Brain pericyte (primary cell): ENCODE measurements around the gene ACAP1.
"Not testable (repeated sequence)": the region's sequence is repeated elsewhere in the genome, so short reads cannot be mapped to it uniquely, and the experiment has no call there.

Source experiments
- DNase-seq: peaks from one replicate; pipeline ENCODE4 v3.0.0-alpha.2; 2012; ENCODE audit warnings: low read depth, low spot score

Gene ACAP1

DNA sequence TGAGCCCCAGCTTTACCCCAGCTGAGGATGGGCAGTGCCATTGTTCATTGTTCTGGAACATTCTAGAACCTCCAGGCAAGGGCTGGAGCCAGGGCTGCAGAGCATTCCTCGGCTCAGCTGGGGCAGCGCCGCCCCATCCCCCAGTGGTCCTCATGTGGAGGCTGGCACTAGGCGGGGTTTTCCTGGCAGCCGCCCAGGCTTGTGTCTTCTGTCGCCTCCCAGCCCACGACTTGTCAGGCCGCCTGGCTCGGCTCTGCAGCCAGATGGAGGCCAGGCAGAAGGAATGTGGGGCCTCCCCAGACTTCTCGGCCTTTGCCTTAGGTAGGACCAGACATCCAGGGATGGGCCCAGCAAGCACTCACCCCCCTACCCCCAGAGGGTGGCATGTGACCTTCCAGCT lies 18.7 kb downstream of the ACAP1 start, which contains the start of gene TMEM95:
TMEM95 (plus strand) TSS at position 104 of the 400 bp plus-strand sequence; CDS start at position 153, 49 bp downstream.
- DNase-seq = no peak

DNA sequence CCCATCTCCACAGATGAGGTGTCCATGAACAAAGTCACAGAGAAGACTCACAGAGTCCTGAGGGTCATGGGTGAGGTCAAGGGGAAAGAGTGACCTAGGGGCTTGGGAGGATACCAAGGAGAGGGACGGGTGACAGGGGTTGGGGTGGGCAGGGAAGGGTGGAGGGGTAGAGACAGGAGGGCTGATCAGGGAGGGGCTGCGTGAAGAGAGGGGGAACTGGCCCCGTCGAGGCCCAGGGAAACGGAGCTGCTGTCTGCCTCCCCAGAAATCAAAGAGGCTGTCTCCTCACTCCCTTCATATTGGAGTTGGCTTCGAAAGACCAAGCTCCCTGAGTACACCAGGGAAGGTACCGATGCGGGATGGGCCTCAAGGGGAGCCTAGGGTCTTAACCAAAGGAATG lies 19.2 kb downstream of the ACAP1 start:
- no peak for DNase-seq

DNA sequence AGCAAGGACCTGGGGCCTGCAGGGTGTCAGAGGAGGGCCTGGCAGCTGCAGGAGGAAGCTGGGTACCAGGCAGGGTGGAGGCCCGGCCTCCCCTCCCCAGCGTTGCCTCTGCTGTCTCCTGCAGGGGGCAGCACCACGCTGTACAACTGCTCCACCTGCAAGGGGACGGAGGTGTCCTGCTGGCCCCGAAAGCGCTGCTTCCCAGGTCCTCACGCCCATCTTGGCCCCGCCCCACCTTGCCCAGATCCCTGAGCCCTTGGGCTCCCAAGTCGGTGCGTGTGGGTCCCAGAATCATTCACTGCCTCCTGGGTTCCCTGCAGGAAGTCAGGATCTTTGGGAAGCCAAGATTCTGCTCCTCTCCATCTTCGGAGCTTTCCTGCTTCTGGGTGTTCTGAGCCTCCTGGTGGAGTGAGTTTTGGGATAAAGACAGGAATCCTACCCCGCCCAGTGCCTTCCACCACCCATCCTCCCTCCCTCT lies 19.8 kb downstream of the ACAP1 start:
- DNase-seq = no peak

DNA sequence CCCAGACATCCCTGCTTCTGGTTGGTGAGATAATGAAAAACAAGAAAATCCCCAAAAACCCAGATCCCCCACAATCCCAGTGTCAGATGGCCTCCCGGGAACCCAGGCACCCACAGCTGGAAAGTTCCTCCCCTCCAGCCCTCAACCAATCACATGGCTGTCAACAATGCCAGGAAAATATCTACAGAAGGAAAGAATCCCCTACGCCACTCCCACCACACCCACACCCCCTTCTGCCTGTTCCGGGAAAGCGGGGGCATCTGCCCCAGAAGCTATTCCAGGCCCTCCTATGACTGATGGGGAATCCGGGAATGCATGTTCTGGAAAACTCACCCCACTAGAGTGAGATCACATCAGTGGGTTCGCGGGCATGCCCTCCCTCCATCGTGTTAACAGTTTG lies 20.4 kb downstream of the ACAP1 start:
- DNase-seq = no peak

DNA sequence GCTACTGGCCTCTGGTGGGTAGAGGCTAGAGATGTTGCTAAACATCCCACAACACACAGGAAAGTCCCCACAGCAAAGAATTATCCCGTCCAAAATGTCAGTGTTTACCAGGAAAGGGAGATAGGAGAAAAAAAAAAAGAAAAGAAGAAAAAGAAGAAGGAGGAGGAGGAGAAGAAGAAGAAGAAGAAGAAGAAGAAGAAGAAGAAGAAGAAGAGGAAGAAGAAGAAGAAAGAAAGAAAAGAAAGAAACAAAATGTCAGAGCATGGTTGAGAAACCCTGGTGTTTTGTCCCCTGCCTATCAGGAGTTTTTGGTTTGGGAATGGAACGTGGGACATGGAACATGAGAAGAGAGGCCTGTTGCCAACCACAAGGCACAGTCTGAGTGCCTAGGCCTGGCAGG lies 21.1 kb downstream of the ACAP1 start:
- no peak for DNase-seq

DNA sequence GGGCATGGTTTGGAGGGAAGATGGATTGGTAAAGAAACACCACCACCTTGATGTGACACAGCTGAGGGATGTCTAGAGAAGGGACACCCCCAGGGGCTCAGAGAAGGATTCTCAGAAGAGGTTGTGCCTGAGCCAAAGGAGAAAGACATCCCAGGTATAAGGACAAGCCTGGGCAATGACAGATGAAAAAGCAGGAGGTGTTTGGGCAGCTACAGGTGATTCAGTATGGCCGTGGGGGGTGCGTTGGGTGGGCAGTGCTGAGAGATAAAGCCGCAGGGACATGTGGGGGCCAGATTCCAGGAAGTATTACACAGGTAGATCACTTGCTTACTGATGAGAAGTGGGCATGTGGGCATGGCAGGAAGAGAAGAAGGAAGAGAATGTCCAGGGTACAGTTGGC lies 25.6 kb downstream of the ACAP1 start:
- DNase-seq = no peak

DNA sequence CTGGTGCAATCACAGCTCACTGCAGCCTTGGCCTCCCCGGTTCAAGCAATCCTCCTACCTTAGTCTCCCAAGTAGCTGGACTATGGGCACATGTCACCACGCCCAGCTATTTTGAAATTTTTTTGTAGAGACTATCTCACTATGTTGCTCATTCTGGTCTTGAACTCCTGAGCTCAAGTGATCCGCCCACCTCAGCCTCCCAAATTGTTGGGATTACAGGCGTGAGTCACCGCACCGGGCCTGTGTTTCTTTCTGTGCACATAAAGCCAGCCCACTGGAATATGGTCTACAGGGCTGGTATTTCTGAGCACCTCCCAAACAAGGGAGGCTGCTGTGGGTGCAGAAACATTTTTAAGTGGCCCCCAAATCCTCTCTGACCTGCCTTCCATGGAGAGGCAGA lies 27.0 kb downstream of the ACAP1 start:
- no peak for DNase-seq

DNA sequence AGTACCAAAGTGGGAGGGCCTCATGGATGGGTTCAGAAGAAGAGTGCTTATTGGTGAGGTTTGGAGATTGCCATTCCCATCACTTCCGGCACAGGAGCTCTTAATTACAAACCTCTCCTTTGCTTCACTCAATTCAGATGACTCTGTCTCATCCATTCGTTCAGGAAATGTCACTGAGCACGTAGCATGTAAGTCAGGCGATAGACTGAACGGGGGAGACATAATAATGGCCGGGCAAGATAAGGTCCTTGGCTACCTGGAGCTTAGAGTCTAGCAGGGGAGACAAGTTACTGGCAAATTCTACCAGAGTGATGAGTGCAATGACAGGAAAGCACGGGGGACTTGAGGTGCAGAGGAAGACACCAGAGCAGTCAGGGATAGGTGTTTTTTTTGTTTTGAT lies 29.6 kb downstream of the ACAP1 start:
- not testable (repeated sequence) for DNase-seq

DNA sequence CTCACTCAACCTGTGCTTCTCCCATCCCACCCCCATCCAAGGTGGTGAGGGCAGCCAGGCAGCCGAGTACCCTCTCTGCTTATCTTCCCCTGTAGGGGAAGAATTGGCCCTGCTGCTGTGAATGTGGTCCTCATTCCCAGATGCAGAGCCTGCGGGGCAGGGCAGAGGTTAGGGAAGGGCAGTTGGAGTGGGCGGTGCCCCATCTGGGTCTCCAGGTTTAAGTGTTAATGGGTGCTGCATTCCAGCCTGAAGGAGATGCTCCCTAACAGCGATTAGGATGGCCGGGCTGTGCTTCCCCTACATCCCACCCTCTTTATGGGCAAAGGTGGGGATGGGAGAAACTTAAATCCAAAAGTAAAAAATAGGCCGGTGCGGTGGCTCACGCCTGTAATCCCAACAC lies 30.8 kb downstream of the ACAP1 start:
- DNase-seq = no peak

DNA sequence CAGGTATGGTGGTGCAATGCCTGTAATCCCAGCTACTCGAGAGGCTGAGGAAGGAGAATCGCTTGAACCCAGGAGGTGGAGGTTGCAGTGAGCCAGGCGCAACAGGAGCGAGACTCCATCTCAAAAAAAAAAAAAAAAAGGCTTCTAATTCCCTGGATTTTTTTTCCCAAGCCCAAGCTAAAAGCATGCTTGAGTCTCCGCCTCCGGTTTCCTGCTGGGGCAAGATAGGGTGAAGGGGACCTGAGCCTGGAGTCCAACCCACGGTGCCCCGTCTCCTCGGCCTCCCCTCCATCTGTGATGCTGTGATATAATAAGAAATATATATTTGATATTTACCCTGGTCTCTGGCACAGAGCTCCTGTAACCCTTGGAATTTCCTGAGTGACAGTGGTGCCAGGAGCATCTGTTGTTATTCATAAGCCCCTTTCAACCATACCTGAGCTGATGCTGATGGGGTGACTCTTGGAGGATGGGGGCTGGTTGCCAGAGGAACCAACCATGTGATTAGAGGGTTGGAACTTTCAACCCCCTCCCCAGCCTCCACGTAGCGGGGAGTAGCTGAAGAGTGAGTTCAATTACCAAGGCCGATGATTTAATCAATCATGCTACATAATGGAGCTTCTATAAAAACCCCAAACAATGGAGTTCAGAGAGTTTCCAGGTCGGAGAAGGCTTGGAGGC lies 31.7 kb downstream of the ACAP1 start:
- no peak for DNase-seq

DNA sequence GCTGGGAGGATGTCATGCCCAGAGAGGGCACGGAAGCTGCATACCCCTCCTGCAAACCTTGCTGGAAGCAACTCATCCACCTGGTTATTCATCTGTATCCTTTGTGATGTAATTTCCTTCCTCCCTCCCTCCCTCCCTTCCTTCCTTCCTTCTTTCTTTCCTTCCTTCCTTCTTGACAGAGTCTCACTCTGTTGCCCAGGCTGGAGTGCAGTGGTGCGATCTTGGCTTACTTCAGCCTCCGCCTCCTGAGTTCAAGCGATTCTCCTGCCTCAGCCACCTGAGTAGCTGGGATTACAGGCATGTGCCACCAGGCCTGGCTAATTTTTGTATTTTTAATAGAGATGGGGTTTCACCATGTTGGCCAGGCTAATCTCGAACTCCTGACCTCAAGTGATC lies 32.3 kb downstream of the ACAP1 start:
- DNase-seq = not testable (repeated sequence)

DNA sequence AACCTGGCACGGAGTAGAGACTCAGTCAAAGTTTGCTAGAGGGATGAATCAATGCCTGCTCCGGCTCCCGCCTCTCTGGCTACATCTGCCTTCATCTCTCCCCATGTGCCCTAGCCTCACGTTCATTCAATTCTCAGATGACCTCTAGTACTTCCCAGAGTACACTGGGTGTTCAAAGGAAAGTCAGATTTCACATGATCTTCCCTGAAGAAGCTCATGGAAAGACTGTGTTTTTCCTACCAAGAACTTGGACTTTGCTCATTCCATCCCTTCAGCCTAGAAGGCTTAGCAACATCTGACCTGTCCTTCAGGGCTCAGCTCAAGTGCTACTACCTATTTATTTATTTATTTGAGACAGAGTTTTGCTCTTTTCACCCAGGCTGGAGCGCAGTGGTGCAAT lies 33.5 kb downstream of the ACAP1 start:
- no peak for DNase-seq

DNA sequence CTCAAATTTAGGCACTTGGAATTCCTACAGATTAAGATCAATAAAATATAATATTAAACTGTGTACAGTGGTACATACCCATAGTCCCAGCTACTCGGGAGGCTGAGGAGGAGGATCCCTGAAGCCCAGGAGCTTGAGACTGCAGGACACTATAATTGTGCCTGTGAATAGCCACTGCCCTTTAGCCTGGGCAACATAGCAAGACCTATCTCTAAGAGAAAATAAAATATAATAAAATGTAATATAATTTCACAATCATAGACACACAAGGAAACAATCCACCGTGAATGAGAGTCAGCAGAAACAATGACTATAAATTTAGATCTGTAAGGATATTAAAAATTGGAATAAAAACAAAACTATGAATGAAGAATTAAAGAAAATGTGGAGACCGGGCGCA lies 34.5 kb downstream of the ACAP1 start:
- no peak for DNase-seq

DNA sequence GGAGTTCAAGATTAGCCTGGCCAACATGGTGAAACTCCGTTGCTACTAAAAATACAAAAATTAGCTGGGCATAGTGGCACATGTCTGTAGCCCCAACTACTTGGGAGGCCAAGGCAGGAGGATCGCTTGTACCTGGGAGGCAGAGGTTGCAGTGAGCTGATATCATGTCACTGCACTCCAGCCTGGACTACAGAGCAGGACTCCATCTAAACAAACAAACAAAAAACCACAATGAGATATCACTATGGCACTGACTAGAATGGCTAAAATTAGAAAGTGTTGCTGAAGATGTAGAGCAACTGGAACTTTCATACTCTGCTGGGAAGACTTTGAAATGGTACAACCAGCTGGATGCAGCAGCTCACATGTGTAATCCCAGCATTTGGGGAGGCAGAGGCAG lies 38.0 kb downstream of the ACAP1 start:
- no peak for DNase-seq

DNA sequence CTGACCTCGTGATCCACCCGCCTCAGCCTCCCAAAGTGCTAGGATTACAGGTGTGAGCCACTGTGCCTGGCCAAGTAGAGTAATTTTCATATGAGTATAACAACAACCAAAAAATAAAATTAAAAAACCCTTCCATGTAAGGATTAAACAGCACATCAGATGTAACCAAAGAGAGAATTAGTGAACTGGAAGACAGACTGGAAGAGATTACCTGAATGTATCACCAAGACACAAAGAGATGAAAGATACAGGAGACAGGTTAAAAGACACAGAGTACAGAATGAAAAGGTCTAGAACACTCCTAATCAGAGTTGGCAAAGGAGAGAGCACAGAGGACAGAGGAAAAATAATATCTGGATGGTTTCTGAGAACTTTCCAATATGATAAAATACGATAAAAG lies 42.8 kb downstream of the ACAP1 start:
- no peak for DNase-seq

DNA sequence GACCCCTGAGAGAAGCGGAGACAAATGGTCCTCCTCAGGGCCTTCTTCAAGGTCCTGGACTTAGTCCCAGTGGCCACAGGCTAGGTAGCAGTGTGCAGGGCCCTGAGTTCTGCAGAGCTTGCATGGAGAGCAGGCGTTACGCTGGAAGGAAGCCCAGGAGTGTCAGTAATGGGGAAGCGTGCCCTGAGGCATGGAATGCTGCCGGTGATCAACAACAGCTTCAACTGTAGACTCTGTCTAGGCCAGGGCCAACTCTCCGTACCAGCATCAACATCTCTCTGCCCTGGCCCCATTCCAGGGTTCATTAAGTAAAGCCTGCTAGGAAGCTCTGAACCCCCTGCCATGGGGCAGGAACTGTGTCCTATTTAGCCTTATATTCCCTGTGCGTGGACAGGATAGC lies 44.0 kb downstream of the ACAP1 start:
- no peak for DNase-seq

DNA sequence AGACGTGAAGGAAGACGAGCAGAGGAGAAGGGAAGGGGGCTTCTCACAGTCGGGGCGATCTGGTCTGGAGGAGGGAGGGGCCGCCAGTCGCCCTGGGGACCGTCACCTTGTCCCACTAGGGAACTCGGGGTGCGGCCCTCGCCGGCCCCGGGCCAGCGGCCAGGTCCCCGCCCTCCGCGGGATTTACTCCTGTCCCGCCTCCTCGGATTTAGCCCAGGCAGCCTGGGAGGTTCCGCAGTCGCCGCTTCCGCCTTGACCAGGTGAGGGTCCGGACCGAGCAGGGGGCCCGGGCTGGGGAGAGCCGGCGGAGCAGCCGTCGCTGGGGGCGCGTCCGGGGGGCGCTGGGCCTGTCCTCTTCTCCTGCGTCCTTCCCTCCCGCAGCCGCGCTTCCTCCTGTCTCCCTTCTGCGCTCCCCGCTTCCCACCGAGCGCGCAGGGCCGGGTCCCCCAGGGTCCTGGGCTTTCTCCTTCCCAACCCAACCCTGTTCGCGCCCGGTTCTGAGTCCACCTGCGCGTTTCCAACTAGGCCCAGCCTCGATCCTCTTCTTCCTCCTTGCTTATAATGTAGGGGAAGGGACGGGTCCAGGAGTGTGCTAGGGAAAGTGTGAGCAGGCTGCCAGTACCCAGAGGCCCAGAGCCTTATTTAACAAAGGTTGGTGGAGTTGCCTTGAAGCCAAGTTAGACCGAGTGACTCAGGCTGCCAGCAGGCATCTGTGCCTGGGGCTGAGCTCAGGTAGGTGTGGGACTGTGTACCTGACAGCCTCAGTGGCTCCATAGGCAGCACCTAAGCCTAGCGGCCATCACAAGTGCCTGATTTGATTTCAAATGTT lies 44.7 kb downstream of the ACAP1 start, which contains the start of gene TNK1:
TNK1 (plus strand) TSS at position 235 of the 829 bp plus-strand sequence. CDS start 1,838 bp downstream, outside the sequence.
- DNase-seq = no peak

DNA sequence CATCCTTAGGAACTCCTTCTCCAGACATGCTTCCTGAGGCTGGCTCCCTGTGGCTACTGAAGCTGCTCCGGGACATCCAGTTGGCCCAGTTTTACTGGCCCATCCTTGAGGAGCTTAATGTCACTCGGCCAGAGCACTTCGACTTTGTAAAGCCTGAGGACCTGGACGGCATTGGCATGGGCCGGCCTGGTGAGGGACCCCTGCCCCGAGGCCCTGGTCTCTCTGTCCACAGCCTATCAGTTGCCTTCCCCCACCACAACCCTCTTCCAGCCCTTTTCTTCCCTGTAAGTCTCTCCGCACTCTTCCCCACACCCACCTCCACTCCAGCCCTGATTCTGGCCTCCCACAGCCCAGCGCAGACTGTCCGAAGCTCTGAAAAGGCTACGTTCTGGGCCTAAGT lies 46.6 kb downstream of the ACAP1 start:
- DNase-seq = no peak

DNA sequence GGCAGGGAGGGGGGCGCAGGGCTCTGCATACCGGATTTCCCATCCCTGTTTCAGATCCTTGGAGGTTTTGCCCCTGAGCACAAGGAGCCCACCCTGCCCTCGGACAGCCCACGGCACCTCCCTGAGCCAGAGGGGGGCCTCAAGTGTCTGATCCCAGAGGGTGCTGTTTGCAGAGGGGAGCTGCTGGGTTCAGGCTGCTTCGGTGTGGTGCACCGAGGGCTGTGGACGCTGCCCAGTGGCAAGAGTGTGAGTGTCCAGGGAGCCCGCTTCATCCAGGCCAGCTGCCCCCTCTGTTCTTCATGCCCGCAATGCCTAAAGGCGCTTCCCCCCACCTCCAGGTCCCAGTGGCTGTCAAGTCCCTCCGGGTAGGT lies 47.0 kb downstream of the ACAP1 start:
- no peak for DNase-seq

DNA sequence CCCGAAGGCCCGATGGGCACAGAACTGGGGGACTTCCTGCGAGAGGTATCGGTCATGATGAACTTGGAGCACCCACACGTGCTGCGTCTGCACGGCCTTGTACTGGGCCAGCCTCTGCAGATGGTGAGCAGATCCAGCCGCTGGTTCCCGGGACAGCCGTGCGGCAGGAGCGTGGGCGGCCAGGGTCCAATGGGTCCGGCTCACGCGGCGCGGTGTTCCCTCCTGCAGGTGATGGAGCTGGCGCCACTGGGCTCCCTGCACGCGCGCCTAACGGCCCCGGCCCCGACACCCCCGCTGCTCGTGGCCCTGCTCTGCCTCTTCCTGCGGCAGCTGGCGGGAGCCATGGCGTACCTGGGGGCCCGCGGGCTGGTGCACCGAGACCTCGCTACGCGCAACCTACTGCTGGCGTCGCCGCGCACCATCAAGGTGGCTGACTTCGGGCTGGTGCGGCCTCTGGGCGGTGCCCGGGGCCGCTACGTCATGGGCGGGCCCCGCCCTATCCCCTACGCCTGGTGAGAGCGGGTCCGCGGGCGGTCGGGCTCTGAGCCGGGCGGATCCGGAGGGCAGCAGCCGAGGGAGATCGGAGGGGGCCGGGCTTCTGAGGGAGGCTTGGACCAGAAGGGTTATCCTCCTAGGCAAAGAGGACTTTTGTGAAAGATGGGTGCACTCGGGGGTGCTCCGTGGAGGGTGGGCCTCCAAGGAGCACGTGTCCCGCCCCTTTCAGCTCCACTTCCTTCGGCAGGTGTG lies 47.6 kb downstream of the ACAP1 start:
- DNase-seq = no peak

DNA sequence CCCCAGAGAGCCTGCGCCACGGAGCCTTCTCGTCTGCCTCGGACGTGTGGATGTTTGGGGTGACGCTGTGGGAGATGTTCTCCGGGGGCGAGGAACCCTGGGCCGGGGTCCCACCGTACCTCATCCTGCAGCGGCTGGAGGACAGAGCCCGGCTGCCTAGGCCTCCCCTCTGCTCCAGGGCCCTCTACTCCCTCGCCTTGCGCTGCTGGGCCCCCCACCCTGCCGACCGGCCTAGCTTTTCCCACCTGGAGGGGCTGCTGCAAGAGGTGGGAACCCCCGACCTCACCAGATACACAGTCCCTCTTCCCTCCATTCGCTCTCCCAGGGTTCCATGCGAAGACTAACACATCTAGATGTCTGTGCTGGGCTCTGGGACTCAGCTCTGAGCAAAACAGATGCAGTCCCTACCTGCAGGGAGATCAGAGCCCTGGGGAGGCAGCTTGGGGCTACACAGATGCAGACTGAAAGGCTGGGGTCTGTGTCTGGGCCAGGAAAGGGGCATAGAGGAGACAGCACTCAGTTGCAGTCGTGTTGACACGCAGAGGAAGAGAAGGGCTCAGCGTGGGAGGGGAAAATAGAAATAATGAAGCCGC lies 48.3 kb downstream of the ACAP1 start:
- DNase-seq = no peak

DNA sequence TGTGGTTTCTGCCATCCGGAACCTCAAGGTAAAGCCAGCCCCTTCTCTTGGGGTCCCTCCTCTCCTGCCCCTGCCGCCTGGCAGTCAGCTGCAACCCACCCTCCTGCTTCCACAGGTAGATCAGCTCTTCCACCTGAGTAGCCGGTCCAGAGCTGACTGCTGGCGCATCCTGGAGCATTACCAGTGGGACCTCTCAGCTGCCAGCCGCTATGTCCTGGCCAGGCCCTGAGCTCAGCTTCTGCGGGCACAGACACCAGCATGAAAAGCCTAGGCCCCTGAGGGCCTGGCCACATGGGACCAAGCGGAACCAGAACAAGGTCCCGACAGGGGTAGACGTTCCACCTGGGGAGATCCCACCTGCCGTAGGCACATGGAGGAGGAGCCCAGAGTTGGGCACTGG lies 52.5 kb downstream of the ACAP1 start:
- no peak for DNase-seq
